ENCODE data around the gene VTCN1. TPM values are rescaled to one million over a fixed set of nuclear protein-coding genes. Genes with fewer than 3 reads are reported as not detected.

VTCN1 gene
- total and polyA plus RNA-seq, 2 of the 8 experiments (the other 6 are each of a cell fraction or from before 2014, with no cell fraction given): 0.32 TPM; not detected in 1

- no peaks in the 10 kb centered on the region for H3K9me3 ChIP-seq (ENCODE audit: insufficient read depth in 2 of 2, low read depth in 1 of 2, low read length in 1 of 2)
- H2BK15ac ChIP-seq (ENCODE audit: low read length): no peak overlapping the region
- no peaks in the 10 kb centered on the region for H4K20me1 ChIP-seq (replicated peaks in 1 of 2; ENCODE audit: control insufficient read depth in 1 of 2, insufficient read depth in 2 of 2, low read length in 2 of 2)
- H3K36me3 ChIP-seq (ENCODE audit: control insufficient read depth in 2 of 4, insufficient read depth in 4 of 4, low read length in 3 of 4): no peaks in the 10 kb centered on the region
- H3K23ac ChIP-seq (ENCODE audit: insufficient read length): no peak overlapping the region
- no peak overlapping the region; the same call in 1 of the 2 replicates for H3K18ac ChIP-seq (ENCODE audit: extremely low read depth, low read length)
- H4K8ac ChIP-seq (ENCODE audit: extremely low read depth, insufficient read depth, low read length): no peak overlapping the region
- H3K79me1 ChIP-seq (ENCODE audit: low read depth, low read length): no peaks in the 10 kb centered on the region
- H3K14ac ChIP-seq (ENCODE audit: insufficient read length): no peak overlapping the region
- no peak overlapping the region for H2BK5ac ChIP-seq (ENCODE audit: low read depth, low read length)
- ChIA-PET CTCF (ENCODE audit: partially characterized antibody) (interaction anchor here (0.7 to 13.2 kb wide), 18 partner anchors 10 to 337 kb away, joined by 3 to 114 read pairs (median 6); no protein-coding TSS in a partner anchor), POLR2A (ENCODE audit: partially characterized antibody) (interaction anchor here (0.6 kb wide), 1 partner anchor 121 kb away, joined by 3 read pairs; no protein-coding TSS in a partner anchor)
- no peak overlapping the region for H2BK12ac ChIP-seq (ENCODE audit: low read depth, low read length)
- FAIRE-seq: no peak
- H3K4me2 ChIP-seq (ENCODE audit: insufficient read depth in 1 of 2, low read depth in 2 of 2, low read length in 2 of 2): no peak overlapping the region
- H3K56ac ChIP-seq (replicated peaks; ENCODE audit: insufficient read length, low read depth, low read length): no peak overlapping the region
- H3K27ac ChIP-seq (ENCODE audit: low read depth, low read length): no peak overlapping the region
- peaks cover 0 to 7% (median 2%) of the 10 kb centered on the region in 4 experiments; a peak in 2 of 7 replicates for H3K4me1 ChIP-seq (replicated peaks in 1 of 4; ENCODE audit: control insufficient read depth in 3 of 4, insufficient read depth in 4 of 4, low read length in 3 of 4)
- H2BK20ac ChIP-seq (ENCODE audit: low read length): peak overlapping the region; percentile 66; the same call in 1 of the 2 replicates
- no peak for DNase-seq (ENCODE audit: low read depth in 1 of 2, low spot score in 2 of 2)
- H2AFZ ChIP-seq (ENCODE audit: low read length): no peak overlapping the region
- no peaks in the 10 kb centered on the region; a peak in 1 of 7 replicates for H3K27me3 ChIP-seq (replicated peaks in 1 of 4; ENCODE audit: control insufficient read depth in 3 of 4, extremely low read depth in 1 of 4, insufficient read depth in 3 of 4, low read length in 3 of 4)
- H3K79me2 ChIP-seq (ENCODE audit: control insufficient read depth in 1 of 2, insufficient read depth in 2 of 2, low read length in 2 of 2): no peaks in the 10 kb centered on the region
- H2AK5ac ChIP-seq (ENCODE audit: low read depth, low read length): no peak overlapping the region
- H3K9ac ChIP-seq (replicated peaks in 1 of 4; ENCODE audit: extremely low read depth in 1 of 4, low read depth in 3 of 4, low read length in 3 of 4): no peak overlapping the region
- H4K5ac ChIP-seq (ENCODE audit: insufficient read length, low read depth, low read length): no peak overlapping the region
- no peak overlapping the region for H2BK120ac ChIP-seq (replicated peaks; ENCODE audit: low read depth, low read length)
- H4K91ac ChIP-seq (replicated peaks; ENCODE audit: insufficient read length, low read length): no peak overlapping the region
- no peaks in the 10 kb centered on the region for H3K23me2 ChIP-seq (ENCODE audit: low read depth, low read length)
- H3K4me3 ChIP-seq (ENCODE audit: extremely low read depth in 1 of 4, insufficient read depth in 2 of 4, low read depth in 3 of 4, low read length in 4 of 4): no peak overlapping the region
- no peak overlapping the region for H3K4ac ChIP-seq (replicated peaks; ENCODE audit: insufficient read length, low read depth, low read length)
- TF ChIP-seq ATF3 (IDR thresholded peaks at IDR 0.05; ENCODE audit: insufficient read depth, low read depth, low read length): no peak
- TF ChIP-seq MAFK (IDR thresholded peaks at IDR 0.05; ENCODE audit: low read depth, low read length): peak; percentile 75
- TF ChIP-seq SIX5 (IDR thresholded peaks at IDR 0.05; ENCODE audit: low read depth, low read length): no peak
- TF ChIP-seq, protein P1, sequence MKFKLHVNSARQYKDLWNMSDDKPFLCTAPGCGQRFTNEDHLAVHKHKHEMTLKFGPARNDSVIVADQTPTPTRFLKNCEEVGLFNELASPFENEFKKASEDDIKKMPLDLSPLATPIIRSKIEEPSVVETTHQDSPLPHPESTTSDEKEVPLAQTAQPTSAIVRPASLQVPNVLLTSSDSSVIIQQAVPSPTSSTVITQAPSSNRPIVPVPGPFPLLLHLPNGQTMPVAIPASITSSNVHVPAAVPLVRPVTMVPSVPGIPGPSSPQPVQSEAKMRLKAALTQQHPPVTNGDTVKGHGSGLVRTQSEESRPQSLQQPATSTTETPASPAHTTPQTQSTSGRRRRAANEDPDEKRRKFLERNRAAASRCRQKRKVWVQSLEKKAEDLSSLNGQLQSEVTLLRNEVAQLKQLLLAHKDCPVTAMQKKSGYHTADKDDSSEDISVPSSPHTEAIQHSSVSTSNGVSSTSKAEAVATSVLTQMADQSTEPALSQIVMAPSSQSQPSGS (IDR thresholded peaks at IDR 0.05; ENCODE audit: low read length): no peak
- no peak for TF ChIP-seq KDM5A (IDR thresholded peaks at IDR 0.05; ENCODE audit: low read length)
- 0 out of 2 replicates have a peak, but pooled peaks have one; percentile 19 for TF ChIP-seq TEAD4 (IDR thresholded peaks at IDR 0.05; ENCODE audit: low read depth, low read length)
- TF ChIP-seq RNF2 (IDR thresholded peaks at IDR 0.05; ENCODE audit: borderline replicate concordance, low read depth, low read length, missing control alignments, poor library complexity, severe bottlenecking): no peak
- no peak for TF ChIP-seq CBX8 (IDR thresholded peaks at IDR 0.05; ENCODE audit: borderline replicate concordance, low read depth, low read length)
- TF ChIP-seq SRF (IDR thresholded peaks at IDR 0.05; ENCODE audit: low read depth, low read length): no peak
- no peak for TF ChIP-seq POU5F1 (IDR thresholded peaks at IDR 0.05; ENCODE audit: low read depth, low read length)
- TF ChIP-seq EGR1 (IDR thresholded peaks at IDR 0.05; ENCODE audit: borderline replicate concordance, low read depth, low read length): no peak
- TF ChIP-seq BCL11A (IDR thresholded peaks at IDR 0.05; ENCODE audit: low read depth in 2 of 2, low read length in 2 of 2): no peak
- TF ChIP-seq SUZ12 (IDR thresholded peaks at IDR 0.05; ENCODE audit: low read length): no peak
Observed at GRCh38 chr1:117127795-117128194, 82.9 kb downstream of the VTCN1 start.

Measured in H1 (cell line).